NCI-H748 treated with DMSO at 0.1 percent for 48 hours (cell line): ENCODE data around the gene VCL.
"Not testable (repeated sequence)": the region's sequence is repeated elsewhere in the genome, so short reads cannot be mapped to it uniquely, and the experiment has no call there.

Experiments used
- DNase-seq: peaks from one replicate; lab custom pipeline; 2025; lab: John Stamatoyannopoulos, UW

VCL gene

GRCh38 chr10:74006269-74006668 is 8.4 kb downstream of the VCL start:
- DNase-seq, result no peak

DNA sequence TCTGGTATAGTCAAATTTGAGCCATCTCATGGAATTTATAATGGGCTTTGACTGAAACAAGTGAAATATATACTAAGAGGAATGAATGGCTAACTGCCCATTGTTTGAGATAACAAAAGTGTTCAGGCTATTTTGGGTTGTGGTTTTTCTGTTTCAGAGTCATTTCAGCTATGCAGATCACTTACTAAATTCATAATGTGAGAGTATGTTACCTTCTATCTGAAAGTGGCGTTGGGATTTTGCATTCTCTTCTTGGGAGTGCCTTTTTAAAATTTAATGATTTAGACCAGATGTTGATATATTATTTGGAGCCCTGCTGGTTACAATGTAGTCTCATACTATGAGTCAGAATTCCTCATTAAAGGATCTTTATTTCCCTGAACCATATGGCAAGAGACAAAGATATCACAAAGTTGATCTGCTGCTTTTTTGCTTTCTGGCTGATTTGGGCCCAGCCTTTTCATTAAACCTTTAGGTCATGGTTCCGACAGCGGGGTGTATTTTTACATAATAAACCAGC is 10.4 kb downstream of the VCL start:
- no peak for DNase-seq

GRCh38 chr10:74011017-74011416 is 13.1 kb downstream of the VCL start:
- DNase-seq, result no peak

DNA sequence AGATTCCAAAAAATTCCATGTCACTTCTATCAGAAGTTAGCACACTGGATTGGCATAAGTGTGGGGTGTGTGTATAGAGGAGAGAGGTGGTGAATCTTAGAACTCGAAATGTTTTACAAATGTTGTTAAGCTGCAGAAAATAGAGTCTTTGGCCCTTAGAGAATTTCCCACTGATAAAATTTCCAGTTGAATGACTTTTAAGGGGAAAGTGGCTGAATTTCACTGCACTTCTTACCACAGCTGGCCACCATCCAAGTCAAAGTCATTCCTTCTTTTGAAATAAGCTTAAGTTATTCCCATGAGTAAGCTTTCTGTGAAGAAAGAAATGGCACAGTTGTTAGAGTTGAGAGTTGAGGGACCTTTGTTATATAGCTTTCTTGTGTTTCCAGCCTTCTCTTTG is 13.9 kb downstream of the VCL start:
- no peak for DNase-seq

- DNase-seq, result no peak
Observed at GRCh38 chr10:74012480-74012879, 14.6 kb downstream of the VCL start.

GRCh38 chr10:74013004-74013403 is 15.1 kb downstream of the VCL start:
- no peak for DNase-seq

DNA sequence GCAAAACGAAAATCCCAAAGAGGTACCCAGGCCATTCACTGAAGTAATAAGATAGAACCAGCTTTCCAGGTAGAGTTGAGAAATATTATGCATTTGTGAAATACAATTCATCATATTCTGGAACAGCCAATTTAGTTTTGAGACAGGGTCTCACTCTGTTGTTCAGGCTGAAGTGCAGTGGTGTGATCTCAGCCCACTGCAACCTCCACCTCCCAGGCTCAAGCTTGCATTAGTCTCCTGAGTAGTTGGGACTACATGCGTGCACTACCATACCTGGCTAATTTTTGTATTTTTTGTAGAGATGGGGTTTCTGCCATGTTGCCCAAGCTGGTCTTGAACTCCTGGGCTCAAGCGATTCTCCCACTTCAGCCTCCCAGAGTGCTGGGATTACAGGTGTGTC is 16.7 kb downstream of the VCL start:
- not testable (repeated sequence) for DNase-seq

GRCh38 chr10:74018241-74018640 is 20.3 kb downstream of the VCL start:
- DNase-seq, result no peak

GRCh38 chr10:74021248-74022055 is 23.5 kb downstream of the VCL start:
- DNase-seq, result no peak

DNA sequence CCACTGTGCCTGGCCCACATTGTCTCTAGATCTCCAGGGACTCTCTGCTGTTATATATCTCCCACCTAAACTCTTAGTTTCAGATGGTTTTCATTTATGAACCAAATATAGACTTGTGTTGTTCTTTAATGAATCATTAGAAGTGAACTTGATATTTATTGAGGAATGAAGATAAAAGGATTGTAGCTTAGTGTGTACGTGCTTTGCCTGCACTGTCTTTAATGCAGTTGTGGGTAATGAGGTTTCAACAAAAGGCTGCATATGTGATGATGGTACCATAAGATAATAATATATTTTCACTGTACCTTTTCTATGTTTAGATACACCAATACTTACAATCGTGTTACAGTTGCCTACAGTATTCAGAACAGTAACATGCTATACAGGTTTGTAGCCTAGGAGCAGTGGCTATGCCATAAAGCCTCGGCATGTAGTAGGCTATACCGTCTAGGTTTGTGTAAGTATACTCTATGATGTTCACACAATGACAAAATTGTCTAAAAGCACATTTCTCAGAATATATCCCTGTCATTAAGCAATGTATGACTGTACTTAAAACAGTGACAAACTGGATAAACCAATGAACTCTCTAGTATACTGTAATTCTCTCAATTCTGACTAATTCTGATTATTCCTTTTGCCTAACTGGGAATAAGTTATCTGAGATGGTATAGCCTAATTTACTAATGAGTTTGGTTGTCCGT is 25.2 kb downstream of the VCL start:
- no peak for DNase-seq

DNA sequence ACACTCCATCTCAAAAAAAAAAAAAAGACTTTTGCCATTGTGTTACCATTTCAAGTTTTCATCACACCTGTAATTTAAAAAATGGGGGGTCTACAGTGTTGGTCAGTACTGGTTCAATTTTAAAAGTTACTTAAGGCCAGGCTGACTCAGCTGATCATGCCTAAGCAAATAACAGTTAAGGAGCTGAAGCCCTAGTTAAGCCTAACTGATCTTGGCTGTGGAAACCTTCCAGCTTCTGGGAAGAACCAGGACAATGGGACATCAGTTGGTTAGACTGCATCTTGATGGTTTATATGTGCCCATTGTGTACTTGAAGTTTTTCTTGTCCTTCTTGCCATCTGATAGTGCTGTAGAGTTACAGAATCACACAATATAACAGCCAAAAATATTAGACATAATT is 26.7 kb downstream of the VCL start:
- DNase-seq, result no peak

- no peak for DNase-seq
Observed at GRCh38 chr10:74025380-74025978, 27.6 kb downstream of the VCL start.

DNA sequence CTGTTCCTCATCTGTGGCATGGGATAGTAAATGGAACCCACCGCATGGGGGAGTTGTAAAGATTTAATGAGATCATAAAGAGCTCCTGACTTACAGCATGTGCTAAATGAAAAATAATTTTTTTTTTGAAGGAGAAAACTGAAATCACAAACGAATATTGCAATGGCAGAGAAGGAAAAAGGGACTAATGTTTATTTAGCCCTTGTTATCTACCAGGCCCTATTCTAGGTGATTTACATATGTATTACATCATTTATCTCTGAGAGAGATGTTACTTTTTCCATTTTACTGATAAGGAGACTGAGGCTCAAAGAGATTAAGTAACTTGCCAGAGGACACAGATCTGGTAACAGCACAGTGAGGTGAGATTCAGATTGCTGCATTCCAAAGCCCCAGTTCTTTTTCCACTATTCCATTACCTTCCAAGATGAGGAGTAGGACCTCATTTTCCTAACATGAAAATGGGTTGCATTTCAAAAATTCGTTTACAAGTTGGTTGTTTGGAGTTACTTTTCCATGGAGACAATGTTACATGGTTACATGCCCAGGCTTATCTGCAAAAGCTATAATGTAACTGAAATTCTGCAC is 28.6 kb downstream of the VCL start:
- no peak for DNase-seq

GRCh38 chr10:74027702-74028101 is 29.8 kb downstream of the VCL start:
- DNase-seq, result no peak

- DNase-seq, result no peak
Observed at GRCh38 chr10:74029943-74030342, 32.0 kb downstream of the VCL start.

- not testable (repeated sequence) for DNase-seq
Observed at GRCh38 chr10:74032208-74032607, 34.3 kb downstream of the VCL start.

DNA sequence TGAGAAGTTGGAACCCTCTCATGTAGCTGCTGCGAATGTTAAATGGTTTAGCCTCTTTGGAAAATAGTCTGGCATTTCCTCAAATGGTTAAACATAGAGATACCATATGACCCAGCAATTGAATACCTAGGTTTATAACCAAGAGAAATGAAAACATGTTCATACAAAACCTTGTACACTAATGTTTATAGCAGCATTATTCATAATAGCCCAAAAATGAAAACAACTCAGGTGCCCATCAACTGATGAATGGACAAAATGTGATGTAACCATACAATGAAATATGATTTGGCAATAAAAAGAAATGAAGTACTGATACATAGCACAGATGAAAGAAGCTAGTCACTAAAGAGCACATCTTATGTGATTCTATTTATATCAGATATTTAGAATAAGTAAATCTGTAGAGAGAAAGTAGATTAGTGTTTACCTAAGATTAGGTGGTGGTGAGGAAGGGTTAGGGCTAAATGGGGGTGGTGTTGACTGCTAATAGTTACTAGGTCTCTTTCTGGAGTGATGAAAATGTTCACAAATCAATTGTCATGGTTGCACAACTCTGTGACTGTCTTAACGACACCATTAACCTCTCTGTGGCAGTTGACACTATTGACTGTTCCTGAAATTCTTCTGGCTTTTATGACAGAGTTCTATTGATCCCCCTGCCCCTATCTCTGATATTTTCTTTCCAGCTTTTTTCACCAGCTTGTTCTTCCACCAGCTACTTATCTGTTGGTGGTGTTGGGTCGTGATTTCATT is 35.2 kb downstream of the VCL start:
- DNase-seq, result no peak

GRCh38 chr10:74033702-74034101 is 35.8 kb downstream of the VCL start:
- no peak for DNase-seq

GRCh38 chr10:74034301-74034700 is 36.4 kb downstream of the VCL start:
- no peak for DNase-seq

DNA sequence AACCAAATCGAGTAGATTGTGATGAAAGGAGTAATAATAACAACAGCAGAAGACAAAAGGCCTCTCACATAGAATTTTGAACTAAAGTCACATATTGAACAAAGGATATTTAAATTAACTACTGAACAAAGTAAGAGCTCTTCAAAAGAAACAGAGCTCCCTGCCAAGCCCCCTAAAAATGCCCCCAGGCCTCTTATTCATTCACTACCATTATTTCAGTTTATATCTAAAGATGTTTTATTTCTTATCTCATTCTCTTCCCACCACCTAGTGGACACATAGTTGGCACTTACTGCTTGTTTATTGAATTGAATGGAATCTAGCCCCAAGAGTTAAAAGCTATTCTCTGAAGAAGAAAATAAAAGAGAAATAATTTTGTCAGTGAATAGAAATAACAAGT is 37.4 kb downstream of the VCL start:
- DNase-seq, result no peak

GRCh38 chr10:74036474-74036873 is 38.6 kb downstream of the VCL start:
- DNase-seq, result no peak
